Liver (tissue), 9 donors: Measurements from ENCODE around the gene ACTR10. TPM values are rescaled to one million over a fixed set of nuclear protein-coding genes. Genes with fewer than 3 reads are reported as not detected.

ENCODE experiments used
- DNase-seq: peaks from one replicate; pipeline ENCODE4 v3.0.0-alpha.2; 2017; ENCODE audit warnings: low spot score
- H3K27ac ChIP-seq, 2 donors: one replicate each; pipeline ENCODE4 v1.7.0; 2013; ENCODE audit warnings: inconsistent platforms in 2 of 2, low read length in 2 of 2, control low read depth in 1 of 2, low read depth in 1 of 2, mild to moderate bottlenecking in 1 of 2
- H3K27me3 ChIP-seq, 4 donors: one replicate each; pipeline versions ENCODE4 v1.6.1 to v1.7.0; 2013; ENCODE audit warnings: low read length in 3 of 4, inconsistent platforms in 1 of 4, mild to moderate bottlenecking in 1 of 4, moderate library complexity in 1 of 4; ENCODE audit not compliant: control insufficient read depth in 4 of 4, insufficient read depth in 4 of 4
- H3K36me3 ChIP-seq, 4 donors: one replicate each; pipeline versions ENCODE4 v1.6.1 to v1.7.0; 2013; ENCODE audit warnings: low read length in 3 of 4, mild to moderate bottlenecking in 3 of 4, low read depth in 1 of 4, moderate library complexity in 1 of 4; ENCODE audit not compliant: control insufficient read depth in 4 of 4, insufficient read depth in 3 of 4
- H3K4me1 ChIP-seq, 4 donors: one replicate each; pipeline versions ENCODE4 v1.6.1 to v1.7.0; 2013; ENCODE audit warnings: low read length in 3 of 4, mild to moderate bottlenecking in 3 of 4, moderate library complexity in 1 of 4; ENCODE audit not compliant: control insufficient read depth in 4 of 4, insufficient read depth in 4 of 4
- H3K4me3 ChIP-seq, 3 donors: one replicate each; pipeline versions ENCODE4 v1.6.1 to v1.7.0; 2013; ENCODE audit warnings: low read length in 3 of 3, control low read depth in 1 of 3, low read depth in 1 of 3, mild to moderate bottlenecking in 1 of 3
- H3K9ac ChIP-seq, 2 donors: one replicate each; pipeline ENCODE4 v1.7.0; 2013; ENCODE audit warnings: low read length in 2 of 2, mild to moderate bottlenecking in 2 of 2, moderate library complexity in 2 of 2, control low read depth in 1 of 2, low read depth in 1 of 2
- H3K9me3 ChIP-seq, 4 donors: one replicate each; pipeline versions ENCODE4 v1.6.1 to v1.7.0; 2013; ENCODE audit warnings: low read length in 3 of 4; ENCODE audit not compliant: control insufficient read depth in 4 of 4
- ATF3 ChIP-seq: IDR thresholded peaks from 2 replicates; pipeline ENCODE4 v1.6.1; 2016; ENCODE audit warnings: antibody characterized with exemption
- CTCF ChIP-seq: fragments of 150-350 bp; IDR thresholded peaks from 2 replicates; pipeline ENCODE4 v1.5.1; 2017; ENCODE audit warnings: improper control_type of control experiment, low read depth, low read length; ENCODE audit not compliant: missing input control
- EGR1 ChIP-seq, 2 donors: IDR thresholded peaks; 2 replicates each; pipeline ENCODE4 v1.6.1; 2016 to 2018; ENCODE audit warnings: antibody characterized with exemption in 2 of 2, low read depth in 2 of 2
- FOXA1 ChIP-seq: IDR thresholded peaks from 2 replicates; pipeline ENCODE4 v1.6.1; 2016; ENCODE audit warnings: antibody characterized with exemption
- FOXA2 ChIP-seq: IDR thresholded peaks from 2 replicates; pipeline ENCODE4 v1.6.1; 2016; ENCODE audit warnings: antibody characterized with exemption
- GABPA ChIP-seq, 2 donors: IDR thresholded peaks in 1 of 2; conservative IDR thresholded peaks in 1 of 2; 2 replicates each; pipeline ENCODE4 v1.6.1; 2016; ENCODE audit warnings: antibody characterized with exemption in 2 of 2, mild to moderate bottlenecking in 1 of 2, moderate library complexity in 1 of 2
- HNF4A ChIP-seq, 2 donors: conservative IDR thresholded peaks; 2 replicates each; pipeline ENCODE4 v1.6.1; 2016; ENCODE audit warnings: antibody characterized with exemption in 2 of 2, mild to moderate bottlenecking in 2 of 2
- HNF4G ChIP-seq: IDR thresholded peaks from 2 replicates; pipeline ENCODE4 v1.6.1; 2016; ENCODE audit warnings: antibody characterized with exemption
- JUND ChIP-seq, 2 donors: IDR thresholded peaks; 2 replicates each; pipeline ENCODE4 v1.6.1; 2016; ENCODE audit warnings: antibody characterized with exemption in 2 of 2
- MAX ChIP-seq: IDR thresholded peaks from 2 replicates; pipeline ENCODE4 v1.6.1; 2016; ENCODE audit warnings: antibody characterized with exemption
- NR2F2 ChIP-seq: IDR thresholded peaks from 2 replicates; pipeline ENCODE4 v1.6.1; 2016; ENCODE audit warnings: antibody characterized with exemption
- RAD21 ChIP-seq, 2 donors: IDR thresholded peaks; 2 replicates each; pipeline ENCODE4 v1.6.1; 2016; ENCODE audit warnings: antibody characterized with exemption in 2 of 2, mild to moderate bottlenecking in 2 of 2
- REST ChIP-seq: IDR thresholded peaks from 2 replicates; pipeline ENCODE4 v1.6.1; 2016; ENCODE audit warnings: antibody characterized with exemption, mild to moderate bottlenecking
- RXRA ChIP-seq, 2 donors: IDR thresholded peaks; 2 replicates each; pipeline ENCODE4 v1.6.1; 2017 to 2018; ENCODE audit warnings: antibody characterized with exemption in 2 of 2, mild to moderate bottlenecking in 1 of 2
- SP1 ChIP-seq: IDR thresholded peaks from 2 replicates; pipeline ENCODE4 v1.6.1; 2018; ENCODE audit warnings: antibody characterized with exemption, mild to moderate bottlenecking
- TAF1 ChIP-seq: conservative IDR thresholded peaks from 2 replicates; pipeline ENCODE4 v1.6.1; 2016; ENCODE audit warnings: antibody characterized with exemption, mild to moderate bottlenecking
- YY1 ChIP-seq: IDR thresholded peaks from 2 replicates; pipeline ENCODE4 v1.6.1; 2016; ENCODE audit warnings: antibody characterized with exemption, mild to moderate bottlenecking
- ZBTB33 ChIP-seq: IDR thresholded peaks from 2 replicates; pipeline ENCODE4 v1.6.1; 2016; ENCODE audit warnings: antibody characterized with exemption
- WGBS: extraction: QIAGEN DNeasy Blood & Tissue Kit; methylation state at CpG from one replicate; pipeline ENCODE4 v1.1.7; 2013; 5-methylcytosine and 5-hydroxymethylcytosine counted together
- polyA plus RNA-seq, 2 donors: library from polyadenylated mRNA; stranded (reverse) in 1 of 2; unstranded in 1 of 2; fragments of 200-250 nt in 1 of 2; fragments of >200 nt in 1 of 2; fragmentation: Nextera tagmentation in 1 of 2; extraction: Ambion mirVana in 1 of 2; gene quantifications; one replicate each; pipeline versions ENCODE4 v1.2.1 to v1.2.3, GENCODE V29; 2013 to 2015
- total RNA-seq, 2 donors: library from RNA; depleted of rRNA; stranded (reverse); fragments of >200 nt; gene quantifications; one replicate each; pipeline ENCODE4 v1.2.3, GENCODE V29; 2014
- donor health status: healthy.
- donor health status: healthy.
- donor health status: healthy.
- donor health status: healthy.
- donor health status: healthy.

ACTR10 gene
- total and polyA plus RNA-seq, 4 donors: 19.2 to 42.0 (median 25.2) TPM

DNA sequence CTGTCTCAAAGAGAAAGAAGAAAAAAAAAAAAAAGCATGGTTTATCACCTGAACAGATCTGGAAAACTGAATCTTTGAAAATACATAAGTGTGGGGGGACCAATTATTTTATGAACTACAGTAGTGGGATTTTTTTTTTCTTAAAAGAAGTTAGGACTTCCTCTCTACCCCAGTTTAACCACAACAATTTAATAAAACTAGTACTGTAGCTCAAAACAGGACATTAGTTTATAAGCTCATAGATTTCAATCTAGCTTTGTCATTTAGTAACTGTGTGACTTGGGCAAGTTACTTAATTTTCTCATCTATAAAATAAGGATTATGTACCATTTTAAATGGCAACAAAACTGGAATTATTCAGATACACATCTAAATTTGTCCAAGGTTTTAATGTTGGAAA lies 74.9 kb downstream of the ACTR10 start:
- Histone ChIP-seq H3K4me3 (no peak overlapping the region), H3K4me1 (peaks cover 8 to 48% (median 26%) of the 10 kb centered on the region in 4 donors), H3K27me3 (no peaks in the 10 kb centered on the region), H3K36me3 (peaks cover 5 to 21% (median 14%) of the 10 kb centered on the region in 4 donors), H3K9ac (no peak overlapping the region), H3K9me3 (no peaks in the 10 kb centered on the region), H3K27ac (peak overlapping the region; percentile 8 to 38)
- DNase-seq: no peak
- TF ChIP-seq HNF4G (no peak), GABPA (IDR thresholded peaks at IDR 0.05 in 1 of 2, conservative IDR thresholded peaks at IDR 0.05 in 1 of 2) (no peak), SP1 (no peak), RXRA (IDR thresholded peaks at IDR 0.05) (no peak), FOXA2 (no peak), FOXA1 (no peak), NR2F2 (no peak), RAD21 (IDR thresholded peaks at IDR 0.05) (no peak), ATF3 (no peak), MAX (no peak), TAF1 (no peak), REST (no peak), YY1 (no peak), HNF4A (conservative IDR thresholded peaks at IDR 0.05) (no peak), EGR1 (IDR thresholded peaks at IDR 0.05; ENCODE audit: low read depth in 2 of 2) (no peak), JUND (IDR thresholded peaks at IDR 0.05) (no peak), ZBTB33 (no peak)

GRCh38 chr14:58275527-58276190 lies 75.7 kb downstream of the ACTR10 start:
- Histone ChIP-seq H3K36me3 (peaks cover 0 to 16% (median 11%) of the 10 kb centered on the region in 4 donors), H3K9ac (peak overlapping the region in 1 of 2 donors; percentile 20)
- WGBS: 88% methylated on average over 2 of the region's 2 CpGs
- TF ChIP-seq REST (no peak), FOXA2 (no peak), ATF3 (no peak), GABPA (IDR thresholded peaks at IDR 0.05 in 1 of 2, conservative IDR thresholded peaks at IDR 0.05 in 1 of 2) (no peak), HNF4G (no peak), FOXA1 (no peak), NR2F2 (no peak), RAD21 (IDR thresholded peaks at IDR 0.05) (no peak), CTCF (no peak)

More at GRCh38 chr14:58275527-58276190, 75.7 kb downstream of the ACTR10 start:
- Histone ChIP-seq H3K9me3 (no peaks in the 10 kb centered on the region), H3K4me1 (peaks cover 8 to 42% (median 25%) of the 10 kb centered on the region in 4 donors), H3K27ac (peak overlapping the region in 1 of 2 donors; percentile 8), H3K27me3 (no peaks in the 10 kb centered on the region), H3K4me3 (no peak overlapping the region)
- DNase-seq: no peak
